B cell (primary cell): ENCODE data around the gene AGBL4. TPM values are rescaled to one million over a fixed set of nuclear protein-coding genes. Genes with fewer than 3 reads are reported as not detected.

Source experiments
- ATAC-seq: fragments of 200-7000 bp; cut with Tn5 transposase; one replicate; pipeline ENCODE4 v1.10.0; 2021; ENCODE audit warnings: low read depth, mild to moderate bottlenecking, moderate number of reproducible peaks, moderate library complexity
- CTCF ChIA-PET: fragments of 350-600 bp; sonication (Branson Sonifier 250); formaldehyde crosslinking; loops from one replicate; lab custom pipeline; 2021; ENCODE audit warnings: antibody characterized with exemption, inconsistent platforms; lab: Charles Lee
- POLR2A ChIA-PET: fragments of 350-600 bp; sonication (Branson Sonifier 250); formaldehyde crosslinking; loops from one replicate; lab custom pipeline; 2021; ENCODE audit warnings: antibody characterized with exemption; lab: Charles Lee
- DNase-seq: peaks from one replicate; pipeline ENCODE4 v3.0.0; 2013
- H2AFZ ChIP-seq: 2 replicates; pipeline ENCODE4 v1.6.1; 2012; ENCODE audit warnings: mild to moderate bottlenecking, low read depth, low read length; ENCODE audit not compliant: insufficient read depth, poor library complexity, severe bottlenecking
- H3K27ac ChIP-seq, 2 donors: 1 replicate in 1 of 2; 2 replicates in 1 of 2; pipeline ENCODE4 v1.5.1; 2012 to 2013; ENCODE audit warnings: low read length in 2 of 2, mild to moderate bottlenecking in 2 of 2, moderate library complexity in 1 of 2
- H3K27me3 ChIP-seq, 4 experiments: fragments of 200-600 bp in 1 of 4; sonication (generic) in 1 of 4; replicated peaks in 1 of 4; 1 replicate in 2 of 4; 2 replicates in 2 of 4; pipeline versions ENCODE4 v1.6.1 to v1.7.0; 2013 to 2016; ENCODE audit warnings: low read length in 3 of 4, mild to moderate bottlenecking in 2 of 4, mixed read lengths in 1 of 4, moderate library complexity in 1 of 4; ENCODE audit not compliant: insufficient read depth in 4 of 4, control insufficient read depth in 3 of 4; ENCODE audit errors: control extremely low read depth in 1 of 4
- H3K36me3 ChIP-seq, 2 experiments: replicated peaks in 1 of 2; 1 replicate in 1 of 2; 2 replicates in 1 of 2; pipeline versions ENCODE4 v1.6.1 to v1.7.1; 2013; ENCODE audit warnings: low read length in 1 of 2; ENCODE audit not compliant: insufficient read depth in 2 of 2, control insufficient read depth in 1 of 2; ENCODE audit errors: control extremely low read depth in 1 of 2, extremely low read depth in 1 of 2
- H3K4me1 ChIP-seq, 2 donors: fragments of 200-600 bp in 1 of 2; sonication (generic) in 1 of 2; 1 replicate in 1 of 2; 2 replicates in 1 of 2; pipeline versions ENCODE4 v1.5.1 to v1.6.1; 2013 to 2017; ENCODE audit warnings: low read length in 2 of 2; ENCODE audit not compliant: control insufficient read depth in 2 of 2, insufficient read depth in 2 of 2
- H3K4me2 ChIP-seq: replicated peaks from 2 replicates; pipeline ENCODE3; 2012; ENCODE audit warnings: mild to moderate bottlenecking, low read depth, low read length; ENCODE audit not compliant: poor library complexity, severe bottlenecking
- H3K4me3 ChIP-seq, 5 experiments: fragments of 200-600 bp in 1 of 5; sonication (generic) in 1 of 5; 1 replicate in 3 of 5; 2 replicates in 2 of 5; pipeline versions ENCODE4 v1.5.1 to v1.7.0; 2011 to 2016; ENCODE audit warnings: low read length in 4 of 5, mild to moderate bottlenecking in 4 of 5, low read depth in 2 of 5, control low read depth in 1 of 5, moderate library complexity in 1 of 5; ENCODE audit not compliant: insufficient read depth in 1 of 5; ENCODE audit errors: control extremely low read depth in 1 of 5, extremely low read depth in 1 of 5
- H3K79me2 ChIP-seq: fragments of 200-600 bp; sonication (generic); one replicate; pipeline ENCODE4 v1.6.0; 2016; ENCODE audit warnings: low read length; ENCODE audit not compliant: control insufficient read depth, insufficient read depth
- H3K9ac ChIP-seq: fragments of 200-600 bp; sonication (generic); 2 replicates; pipeline ENCODE4 v1.6.1; 2017; ENCODE audit warnings: mild to moderate bottlenecking, low read length, moderate library complexity
- H3K9me3 ChIP-seq, 3 donors: one replicate each; pipeline versions ENCODE4 v1.6.1 to v1.7.1; 2013; ENCODE audit warnings: low read length in 2 of 3; ENCODE audit not compliant: control insufficient read depth in 2 of 3, insufficient read depth in 1 of 3; ENCODE audit errors: control extremely low read depth in 1 of 3
- H4K20me1 ChIP-seq: 2 replicates; pipeline ENCODE4 v1.6.0; 2012; ENCODE audit warnings: mild to moderate bottlenecking, low read length; ENCODE audit not compliant: insufficient read depth, control insufficient read depth, poor library complexity, severe bottlenecking
- H3K27ac Mint-ChIP-seq: one replicate; pipeline ENCODE4 v1.8.0; 2021; ENCODE audit warnings: mixed read lengths
- H3K27me3 Mint-ChIP-seq: one replicate; pipeline ENCODE4 v1.8.0; 2021; ENCODE audit warnings: mixed read lengths
- H3K4me1 Mint-ChIP-seq: one replicate; pipeline ENCODE4 v1.8.0; 2021; ENCODE audit warnings: mixed read lengths
- H3K4me3 Mint-ChIP-seq: one replicate; pipeline ENCODE4 v1.8.0; 2021; ENCODE audit warnings: mixed read lengths
- H3K9me3 Mint-ChIP-seq: one replicate; pipeline ENCODE4 v1.8.0; 2022; ENCODE audit warnings: mixed read lengths; ENCODE audit not compliant: insufficient read depth
- EZH2 ChIP-seq: IDR thresholded peaks from 2 replicates; pipeline ENCODE4 v1.6.1; 2012; ENCODE audit warnings: borderline replicate concordance, low read depth, mild to moderate bottlenecking, moderate library complexity, low read length; ENCODE audit not compliant: insufficient read depth, poor library complexity, severe bottlenecking
- WGBS: methylation state at CpG from one replicate; pipeline ENCODE4 v1.1.5; 2013; ENCODE audit warnings: missing lambda C conversion rate; ENCODE audit not compliant: insufficient coverage; 5-methylcytosine and 5-hydroxymethylcytosine counted together
- intact Hi-C: fragments of 100-400 bp; cut with micrococcal nuclease; formaldehyde crosslinking; loops from one replicate; pipeline ENCODE4 v1.10.0; 2022
- polyA plus RNA-seq: library from polyadenylated mRNA; depleted of rRNA; stranded (reverse); fragments of >200 nt; gene quantifications from 2 replicates; pipeline ENCODE4 v1.2.3, GENCODE V29; 2012
- total RNA-seq, 2 donors: library from RNA; stranded (reverse); fragments of 120-200 nt in 1 of 2; gene quantifications; 1 replicate in 1 of 2; 2 replicates in 1 of 2; pipeline versions ENCODE4 v1.2.3 to v1.2.4, GENCODE V29; 2013 to 2022
- TF ChIP-seq, protein P1 (sequence below): fragments of 200-600 bp; IDR thresholded peaks from one replicate; pipeline ENCODE4 v1.8.0; 2022; ENCODE audit warnings: antibody characterized with exemption, mild to moderate bottlenecking

AGBL4 gene
- total and polyA plus RNA-seq, 2 donors (not counting 1 experiment from before 2014, with no cell fraction given): 0.07 to 0.12 TPM

DNA sequence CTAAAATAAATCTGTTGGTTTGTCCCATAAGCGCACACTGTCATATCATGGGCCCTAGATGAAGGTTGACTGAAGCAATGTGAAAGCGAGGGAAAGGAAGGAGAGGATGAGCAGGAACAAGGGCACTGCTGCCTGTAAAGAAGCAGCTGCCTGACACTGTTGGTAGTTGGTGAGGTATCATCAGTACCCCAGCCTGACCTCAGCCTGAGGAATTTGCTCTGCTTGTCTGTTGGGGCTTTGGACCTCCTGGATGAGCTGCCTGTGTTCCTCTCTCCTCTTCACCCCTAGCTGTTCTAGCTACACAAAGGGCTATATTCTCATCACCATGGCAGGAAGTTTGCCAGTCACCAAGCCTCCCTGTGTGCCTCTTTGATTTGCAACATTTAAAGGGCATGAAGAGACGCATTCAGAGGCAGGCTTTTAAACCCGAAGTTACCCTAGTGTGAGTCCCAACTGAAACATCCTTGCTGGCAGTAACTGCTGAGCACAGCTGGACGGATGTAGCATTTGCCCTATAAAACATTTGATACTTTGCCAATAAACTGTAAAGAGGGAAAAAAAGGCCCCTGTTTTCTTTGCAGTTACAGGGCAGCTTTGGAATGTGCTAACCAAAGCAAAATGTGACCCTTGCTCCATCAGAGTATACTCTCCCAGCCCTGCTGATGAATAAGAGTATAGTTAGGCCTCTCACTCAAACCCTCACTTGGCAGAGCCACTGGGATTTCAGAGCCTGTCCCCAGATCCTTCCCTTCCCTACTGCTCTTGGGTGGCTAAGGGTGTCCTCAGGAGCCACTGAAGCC, 1529.6 kb downstream of the AGBL4 start:
- DNase-seq: no peak
- ChIA-PET POLR2A (no interaction called here), CTCF (interaction anchor here (1.2 kb wide), 1 partner anchor 9 kb away, joined by 3 read pairs; no protein-coding TSS in a partner anchor)
- TF ChIP-seq, protein P1, sequence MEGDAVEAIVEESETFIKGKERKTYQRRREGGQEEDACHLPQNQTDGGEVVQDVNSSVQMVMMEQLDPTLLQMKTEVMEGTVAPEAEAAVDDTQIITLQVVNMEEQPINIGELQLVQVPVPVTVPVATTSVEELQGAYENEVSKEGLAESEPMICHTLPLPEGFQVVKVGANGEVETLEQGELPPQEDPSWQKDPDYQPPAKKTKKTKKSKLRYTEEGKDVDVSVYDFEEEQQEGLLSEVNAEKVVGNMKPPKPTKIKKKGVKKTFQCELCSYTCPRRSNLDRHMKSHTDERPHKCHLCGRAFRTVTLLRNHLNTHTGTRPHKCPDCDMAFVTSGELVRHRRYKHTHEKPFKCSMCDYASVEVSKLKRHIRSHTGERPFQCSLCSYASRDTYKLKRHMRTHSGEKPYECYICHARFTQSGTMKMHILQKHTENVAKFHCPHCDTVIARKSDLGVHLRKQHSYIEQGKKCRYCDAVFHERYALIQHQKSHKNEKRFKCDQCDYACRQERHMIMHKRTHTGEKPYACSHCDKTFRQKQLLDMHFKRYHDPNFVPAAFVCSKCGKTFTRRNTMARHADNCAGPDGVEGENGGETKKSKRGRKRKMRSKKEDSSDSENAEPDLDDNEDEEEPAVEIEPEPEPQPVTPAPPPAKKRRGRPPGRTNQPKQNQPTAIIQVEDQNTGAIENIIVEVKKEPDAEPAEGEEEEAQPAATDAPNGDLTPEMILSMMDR: no peak
- no peak for TF ChIP-seq EZH2
- Histone ChIP-seq H3K9ac (no peak overlapping the region), H3K27me3 (no peaks in the 10 kb centered on the region), H4K20me1 (no peaks in the 10 kb centered on the region), H3K9me3 (no peaks in the 10 kb centered on the region), H3K4me3 (no peak overlapping the region), H3K27ac (no peak overlapping the region), H2AFZ (no peak overlapping the region), H3K4me1 (peaks cover 0 to 5% of the 10 kb centered on the region in 2 donors), H3K36me3 (no peaks in the 10 kb centered on the region), H3K4me2 (no peak overlapping the region), H3K79me2 (no peaks in the 10 kb centered on the region)
- Mint-ChIP-seq H3K9me3 (no peaks in the 10 kb centered on the region), H3K4me1 (peaks cover 4% of the 10 kb centered on the region), H3K4me3 (no peak overlapping the region), H3K27ac (no peak overlapping the region), H3K27me3 (peaks cover 26% of the 10 kb centered on the region)
- intact Hi-C loops: no loop called here
- ATAC-seq: no peak
- 88% methylated on average over 4 of the region's 5 CpGs for WGBS

DNA sequence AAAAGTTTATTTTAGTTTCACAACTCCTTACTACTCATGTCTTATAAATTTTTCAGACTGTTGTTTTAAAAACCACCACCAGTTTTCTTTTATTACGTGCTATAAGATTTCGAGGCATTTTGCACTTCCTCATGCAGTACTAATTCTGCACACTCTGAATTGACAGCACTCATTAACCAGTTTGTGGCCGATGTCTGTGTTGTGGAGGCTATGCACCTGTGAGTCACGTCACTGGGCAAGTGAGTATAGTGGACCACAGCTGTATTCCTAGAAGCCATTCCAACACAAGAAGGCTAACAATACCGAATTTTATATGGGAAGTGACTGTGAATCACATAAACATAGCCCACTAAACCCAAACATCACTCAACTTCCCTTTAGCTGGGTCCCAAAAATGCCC, 1530.7 kb downstream of the AGBL4 start:
- no peaks in the 10 kb centered on the region for H3K27me3 ChIP-seq
- Mint-ChIP-seq H3K4me3 (no peak overlapping the region), H3K9me3 (no peaks in the 10 kb centered on the region), H3K27ac (no peak overlapping the region), H3K4me1 (no peaks in the 10 kb centered on the region), H3K27me3 (peaks cover 31% of the 10 kb centered on the region)
- H4K20me1 ChIP-seq: no peaks in the 10 kb centered on the region
- no peaks in the 10 kb centered on the region for H3K4me1 ChIP-seq
- intact Hi-C loops: no loop called here
- ATAC-seq (no peak), DNase-seq (no peak)
- H3K79me2 ChIP-seq: no peaks in the 10 kb centered on the region
- H3K9me3 ChIP-seq: no peaks in the 10 kb centered on the region
- ChIA-PET POLR2A (no interaction called here), CTCF (no interaction called here)
- no peak overlapping the region for H3K4me2 ChIP-seq
- H3K4me3 ChIP-seq: no peak overlapping the region
- TF ChIP-seq, protein P1: no peak
- no peak for TF ChIP-seq EZH2
- H3K9ac ChIP-seq: no peak overlapping the region
- H3K27ac ChIP-seq: no peak overlapping the region
- no peak overlapping the region for H2AFZ ChIP-seq
- WGBS: no CpG with 5 or more reads among the region's 5 CpGs
- H3K36me3 ChIP-seq: no peaks in the 10 kb centered on the region
